Measurements from ENCODE around the gene MBD1.
"Not testable (repeated sequence)": the region's sequence is repeated elsewhere in the genome, so short reads cannot be mapped to it uniquely, and the experiment has no call there.

MBD1 gene

DNA sequence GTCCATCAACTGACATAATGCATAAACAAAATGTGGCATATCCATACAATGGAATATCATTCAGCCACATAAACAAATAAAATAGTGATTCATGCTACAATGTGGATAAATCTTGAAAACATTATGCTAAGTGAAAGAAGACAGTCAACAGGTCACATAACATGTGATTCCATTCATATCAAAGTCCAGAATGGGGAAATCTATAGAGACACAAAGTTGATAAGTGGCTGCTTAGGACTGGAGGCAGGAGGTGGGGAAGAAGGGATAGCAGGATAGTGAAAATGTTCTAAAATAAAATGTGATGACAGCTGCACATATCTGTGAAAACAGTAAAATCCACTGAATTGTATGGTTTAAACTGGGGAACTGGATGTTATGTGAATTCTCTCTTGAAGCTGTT, 33.8 kb downstream of the MBD1 start:
- Histone ChIP-seq H3K36me3 (ENCODE audit: low read depth) (no peaks in the 10 kb centered on the region), H3K27me3 (ENCODE audit: insufficient read depth, poor library complexity, severe bottlenecking) (no peaks in the 10 kb centered on the region), H3K4me1 (ENCODE audit: insufficient read depth, poor library complexity, severe bottlenecking) (no peaks in the 10 kb centered on the region), H3K4me3 (ENCODE audit: severe bottlenecking) (no peak overlapping the region), H3K27ac (ENCODE audit: poor library complexity, severe bottlenecking) (no peak overlapping the region), H3K9me3 (ENCODE audit: severe bottlenecking) (no peaks in the 10 kb centered on the region)
- DNase-seq (ENCODE audit: low spot score) (no peak), ATAC-seq (ENCODE audit: low read depth) (no peak)
- TF ChIP-seq, protein P1, sequence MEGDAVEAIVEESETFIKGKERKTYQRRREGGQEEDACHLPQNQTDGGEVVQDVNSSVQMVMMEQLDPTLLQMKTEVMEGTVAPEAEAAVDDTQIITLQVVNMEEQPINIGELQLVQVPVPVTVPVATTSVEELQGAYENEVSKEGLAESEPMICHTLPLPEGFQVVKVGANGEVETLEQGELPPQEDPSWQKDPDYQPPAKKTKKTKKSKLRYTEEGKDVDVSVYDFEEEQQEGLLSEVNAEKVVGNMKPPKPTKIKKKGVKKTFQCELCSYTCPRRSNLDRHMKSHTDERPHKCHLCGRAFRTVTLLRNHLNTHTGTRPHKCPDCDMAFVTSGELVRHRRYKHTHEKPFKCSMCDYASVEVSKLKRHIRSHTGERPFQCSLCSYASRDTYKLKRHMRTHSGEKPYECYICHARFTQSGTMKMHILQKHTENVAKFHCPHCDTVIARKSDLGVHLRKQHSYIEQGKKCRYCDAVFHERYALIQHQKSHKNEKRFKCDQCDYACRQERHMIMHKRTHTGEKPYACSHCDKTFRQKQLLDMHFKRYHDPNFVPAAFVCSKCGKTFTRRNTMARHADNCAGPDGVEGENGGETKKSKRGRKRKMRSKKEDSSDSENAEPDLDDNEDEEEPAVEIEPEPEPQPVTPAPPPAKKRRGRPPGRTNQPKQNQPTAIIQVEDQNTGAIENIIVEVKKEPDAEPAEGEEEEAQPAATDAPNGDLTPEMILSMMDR (IDR thresholded peaks at IDR 0.05; ENCODE audit: poor library complexity, severe bottlenecking), result no peak

DNA sequence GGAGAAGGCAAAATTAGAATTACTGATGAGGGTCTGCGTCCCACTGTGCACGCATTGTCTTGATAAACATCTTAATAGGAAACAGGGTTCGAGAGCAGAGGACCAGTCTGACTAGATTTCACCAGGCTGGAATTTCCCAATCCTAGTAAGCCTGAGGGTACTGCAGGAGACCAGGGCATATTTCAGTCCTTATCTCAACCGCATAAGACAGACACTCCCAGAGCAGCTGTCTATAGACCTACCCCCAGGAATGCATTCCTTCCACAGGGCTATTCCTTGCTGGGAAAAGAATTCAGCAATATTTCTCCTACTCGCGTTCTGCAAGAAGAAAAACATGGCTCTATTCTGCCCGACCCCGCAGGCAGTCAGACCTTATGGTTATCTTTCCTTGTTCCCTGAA, 39.6 kb downstream of the MBD1 start:
- not testable (repeated sequence) for H3K4me3 ChIP-seq (ENCODE audit: severe bottlenecking); ATAC-seq (ENCODE audit: low read depth); H3K36me3 ChIP-seq (ENCODE audit: low read depth); H3K27ac ChIP-seq (ENCODE audit: poor library complexity, severe bottlenecking); H3K9me3 ChIP-seq (ENCODE audit: severe bottlenecking); H3K27me3 ChIP-seq (ENCODE audit: insufficient read depth, poor library complexity, severe bottlenecking); DNase-seq (ENCODE audit: low spot score); H3K4me1 ChIP-seq (ENCODE audit: insufficient read depth, poor library complexity, severe bottlenecking)

- Histone ChIP-seq H3K36me3 (ENCODE audit: low read depth) (no peaks in the 10 kb centered on the region), H3K27ac (ENCODE audit: poor library complexity, severe bottlenecking) (peak overlapping the region; percentile 87), H3K9me3 (ENCODE audit: severe bottlenecking) (no peaks in the 10 kb centered on the region), H3K4me1 (ENCODE audit: insufficient read depth, poor library complexity, severe bottlenecking) (no peaks in the 10 kb centered on the region), H3K27me3 (ENCODE audit: insufficient read depth, poor library complexity, severe bottlenecking) (no peaks in the 10 kb centered on the region), H3K4me3 (ENCODE audit: severe bottlenecking) (no peak overlapping the region)
- TF ChIP-seq, protein P1 (IDR thresholded peaks at IDR 0.05; ENCODE audit: poor library complexity, severe bottlenecking), result no peak
- peak; percentile 51 for DNase-seq (ENCODE audit: low spot score)
- ATAC-seq (ENCODE audit: low read depth), result peak; percentile 70
Measured at GRCh38 chr18:50240080-50240563, 41.2 kb downstream of the MBD1 start.

DNA sequence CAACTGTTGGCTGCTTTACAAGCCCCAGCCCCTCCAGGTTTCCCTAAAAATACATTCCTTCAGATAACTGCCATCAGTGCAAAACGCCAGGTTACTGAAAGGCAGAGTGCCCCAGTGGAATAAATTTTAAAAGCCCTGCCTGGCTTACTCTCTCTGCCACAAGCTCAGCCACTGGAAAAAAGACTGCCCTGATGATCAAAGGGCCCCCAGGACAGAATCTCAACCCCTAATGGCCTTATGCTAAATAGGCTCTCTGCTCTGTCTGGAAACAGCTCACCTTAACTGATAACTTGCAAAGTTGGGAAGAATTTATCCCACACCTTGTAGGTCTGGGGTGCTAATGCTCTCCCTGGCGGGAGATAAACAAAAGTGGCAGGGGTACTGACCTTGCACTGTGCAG, 48.9 kb downstream of the MBD1 start:
- H3K36me3 ChIP-seq (ENCODE audit: low read depth), result no peaks in the 10 kb centered on the region
- H3K4me3 ChIP-seq (ENCODE audit: severe bottlenecking), result no peak overlapping the region
- ATAC-seq (ENCODE audit: low read depth) (no peak), DNase-seq (ENCODE audit: low spot score) (no peak)
- no peaks in the 10 kb centered on the region for H3K4me1 ChIP-seq (ENCODE audit: insufficient read depth, poor library complexity, severe bottlenecking)
- no peaks in the 10 kb centered on the region for H3K9me3 ChIP-seq (ENCODE audit: severe bottlenecking)
- H3K27me3 ChIP-seq (ENCODE audit: insufficient read depth, poor library complexity, severe bottlenecking), result no peaks in the 10 kb centered on the region
- TF ChIP-seq, protein P1 (IDR thresholded peaks at IDR 0.05; ENCODE audit: poor library complexity, severe bottlenecking), result no peak
- no peak overlapping the region for H3K27ac ChIP-seq (ENCODE audit: poor library complexity, severe bottlenecking)

DNA sequence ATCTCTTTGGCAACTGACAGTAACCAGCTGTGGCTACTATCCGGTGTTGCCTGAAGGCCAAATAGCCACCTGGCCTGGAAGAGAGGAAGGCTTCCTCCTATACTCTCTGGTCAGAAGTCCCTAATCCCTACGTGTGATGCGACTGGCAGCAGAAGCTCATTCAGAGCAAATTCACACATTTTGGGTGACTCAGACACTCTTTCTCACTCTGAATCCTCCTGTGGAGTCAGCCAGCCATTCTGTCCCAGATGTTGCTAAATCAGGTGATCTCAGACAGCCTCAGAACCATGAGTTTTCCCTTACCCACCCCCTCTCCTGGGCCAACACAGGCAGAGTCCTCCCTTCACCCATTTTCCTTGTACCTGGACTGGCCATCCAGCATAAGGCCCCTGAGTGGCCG, 49.7 kb downstream of the MBD1 start:
- TF ChIP-seq, protein P1 (IDR thresholded peaks at IDR 0.05; ENCODE audit: poor library complexity, severe bottlenecking), result no peak
- Histone ChIP-seq H3K27me3 (ENCODE audit: insufficient read depth, poor library complexity, severe bottlenecking) (no peaks in the 10 kb centered on the region), H3K4me1 (ENCODE audit: insufficient read depth, poor library complexity, severe bottlenecking) (no peaks in the 10 kb centered on the region), H3K36me3 (ENCODE audit: low read depth) (no peaks in the 10 kb centered on the region), H3K4me3 (ENCODE audit: severe bottlenecking) (no peak overlapping the region), H3K27ac (ENCODE audit: poor library complexity, severe bottlenecking) (no peak overlapping the region), H3K9me3 (ENCODE audit: severe bottlenecking) (no peaks in the 10 kb centered on the region)
- ATAC-seq (ENCODE audit: low read depth) (peak; percentile 79), DNase-seq (ENCODE audit: low spot score) (no peak)

GRCh38 chr18:50220249-50220648, 61.1 kb downstream of the MBD1 start:
- not testable (repeated sequence) for H3K36me3 ChIP-seq (ENCODE audit: low read depth); H3K4me3 ChIP-seq (ENCODE audit: severe bottlenecking); H3K4me1 ChIP-seq (ENCODE audit: insufficient read depth, poor library complexity, severe bottlenecking); DNase-seq (ENCODE audit: low spot score); H3K27ac ChIP-seq (ENCODE audit: poor library complexity, severe bottlenecking); ATAC-seq (ENCODE audit: low read depth); H3K27me3 ChIP-seq (ENCODE audit: insufficient read depth, poor library complexity, severe bottlenecking); H3K9me3 ChIP-seq (ENCODE audit: severe bottlenecking)

All from RWPE2 (cell line).